Measurements from ENCODE around the gene RNU7-1.

RNU7-1 gene

DNA sequence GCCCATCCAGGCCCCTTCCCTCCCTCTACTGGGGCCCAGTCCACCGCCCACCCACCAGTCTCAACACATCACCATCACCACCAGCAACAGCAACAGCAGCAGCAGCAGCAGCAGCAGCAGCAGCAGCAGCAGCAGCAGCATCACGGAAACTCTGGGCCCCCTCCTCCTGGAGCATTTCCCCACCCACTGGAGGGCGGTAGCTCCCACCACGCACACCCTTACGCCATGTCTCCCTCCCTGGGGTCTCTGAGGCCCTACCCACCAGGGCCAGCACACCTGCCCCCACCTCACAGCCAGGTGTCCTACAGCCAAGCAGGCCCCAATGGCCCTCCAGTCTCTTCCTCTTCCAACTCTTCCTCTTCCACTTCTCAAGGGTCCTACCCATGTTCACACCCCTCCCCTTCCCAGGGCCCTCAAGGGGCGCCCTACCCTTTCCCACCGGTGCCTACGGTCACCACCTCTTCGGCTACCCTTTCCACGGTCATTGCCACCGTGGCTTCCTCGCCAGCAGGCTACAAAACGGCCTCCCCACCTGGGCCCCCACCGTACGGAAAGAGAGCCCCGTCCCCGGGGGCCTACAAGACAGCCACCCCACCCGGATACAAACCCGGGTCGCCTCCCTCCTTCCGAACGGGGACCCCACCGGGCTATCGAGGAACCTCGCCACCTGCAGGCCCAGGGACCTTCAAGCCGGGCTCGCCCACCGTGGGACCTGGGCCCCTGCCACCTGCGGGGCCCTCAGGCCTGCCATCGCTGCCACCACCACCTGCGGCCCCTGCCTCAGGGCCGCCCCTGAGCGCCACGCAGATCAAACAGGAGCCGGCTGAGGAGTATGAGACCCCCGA is 6.8 kb upstream of the RNU7-1 start:
- no peak for DNase-seq (ENCODE audit: low read depth in 2 of 3, low spot score in 2 of 3)

DNA sequence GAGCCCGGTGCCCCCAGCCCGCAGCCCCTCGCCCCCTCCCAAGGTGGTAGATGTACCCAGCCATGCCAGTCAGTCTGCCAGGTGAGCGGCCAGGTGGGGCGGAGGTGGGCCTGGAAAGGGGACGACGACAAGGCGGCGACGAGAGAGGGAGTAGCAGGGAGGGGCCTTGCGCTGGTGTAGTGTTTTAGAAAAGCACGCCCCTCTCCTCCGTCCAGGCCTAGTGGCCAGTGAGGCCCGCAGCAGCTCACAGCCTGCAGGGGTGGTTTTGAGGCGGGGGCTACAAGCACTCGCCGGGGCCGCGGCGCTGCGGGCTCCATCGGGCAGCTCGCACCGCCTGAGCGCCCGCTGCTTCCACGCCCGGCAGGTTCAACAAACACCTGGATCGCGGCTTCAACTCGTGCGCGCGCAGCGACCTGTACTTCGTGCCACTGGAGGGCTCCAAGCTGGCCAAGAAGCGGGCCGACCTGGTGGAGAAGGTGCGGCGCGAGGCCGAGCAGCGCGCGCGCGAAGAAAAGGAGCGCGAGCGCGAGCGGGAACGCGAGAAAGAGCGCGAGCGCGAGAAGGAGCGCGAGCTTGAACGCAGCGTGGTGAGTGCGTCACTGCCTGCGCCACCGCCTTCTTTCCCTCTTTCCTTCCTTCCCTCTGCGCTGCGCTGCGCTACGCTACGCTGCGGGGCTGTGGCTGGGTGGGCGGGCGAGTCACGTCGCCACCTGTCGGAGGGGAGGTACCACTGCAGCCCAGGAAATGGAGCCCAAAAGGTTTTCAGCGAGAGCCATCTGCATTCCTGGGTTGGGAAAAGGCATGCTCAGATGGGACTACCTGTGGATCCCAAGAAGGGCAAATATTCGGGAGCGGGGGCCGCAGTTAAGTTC is 5.9 kb upstream of the RNU7-1 start:
- peak in 2 of 3 experiments; percentile 82 to 83 for DNase-seq (ENCODE audit: low read depth in 2 of 3, low spot score in 2 of 3)

GRCh38 chr12:6938353-6939190 is 5.0 kb upstream of the RNU7-1 start:
- no peak for DNase-seq (ENCODE audit: low read depth in 2 of 3, low spot score in 2 of 3)

GRCh38 chr12:6939191-6939540 is 4.5 kb upstream of the RNU7-1 start:
- no peak for DNase-seq (ENCODE audit: low read depth in 2 of 3, low spot score in 2 of 3)

- DNase-seq (ENCODE audit: low read depth in 2 of 3, low spot score in 2 of 3): no peak
Measured at GRCh38 chr12:6941267-6941666, 2.3 kb upstream of the RNU7-1 start.

DNA sequence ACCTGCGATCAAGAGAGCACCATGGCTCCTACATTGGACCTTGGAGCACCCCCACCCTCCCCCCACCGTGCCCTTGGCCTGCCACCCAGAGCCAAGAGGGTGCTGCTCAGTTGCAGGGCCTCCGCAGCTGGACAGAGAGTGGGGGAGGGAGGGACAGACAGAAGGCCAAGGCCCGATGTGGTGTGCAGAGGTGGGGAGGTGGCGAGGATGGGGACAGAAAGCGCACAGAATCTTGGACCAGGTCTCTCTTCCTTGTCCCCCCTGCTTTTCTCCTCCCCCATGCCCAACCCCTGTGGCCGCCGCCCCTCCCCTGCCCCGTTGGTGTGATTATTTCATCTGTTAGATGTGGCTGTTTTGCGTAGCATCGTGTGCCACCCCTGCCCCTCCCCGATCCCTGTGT is 1.8 kb upstream of the RNU7-1 start:
- DNase-seq (ENCODE audit: low read depth in 2 of 3, low spot score in 2 of 3): no peak

DNA sequence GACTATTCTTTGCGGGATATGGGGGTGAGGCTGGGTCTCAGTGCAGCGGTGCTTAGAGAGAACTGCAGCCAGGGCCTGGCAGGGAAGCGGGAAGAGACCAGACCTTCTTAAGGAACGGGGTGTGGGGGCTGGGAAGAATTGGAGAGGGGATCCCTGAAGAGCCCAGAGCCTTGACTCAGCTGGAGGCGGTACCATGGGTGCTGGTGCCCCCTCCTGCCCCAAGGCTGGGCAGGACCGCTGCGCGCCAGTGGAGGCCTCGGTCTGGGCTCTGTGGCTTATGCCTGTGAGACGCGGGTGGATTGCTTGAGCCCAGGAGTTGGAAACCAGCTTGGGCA is 1.3 kb upstream of the RNU7-1 start:
- DNase-seq (ENCODE audit: low read depth in 2 of 3, low spot score in 2 of 3): no peak

DNA sequence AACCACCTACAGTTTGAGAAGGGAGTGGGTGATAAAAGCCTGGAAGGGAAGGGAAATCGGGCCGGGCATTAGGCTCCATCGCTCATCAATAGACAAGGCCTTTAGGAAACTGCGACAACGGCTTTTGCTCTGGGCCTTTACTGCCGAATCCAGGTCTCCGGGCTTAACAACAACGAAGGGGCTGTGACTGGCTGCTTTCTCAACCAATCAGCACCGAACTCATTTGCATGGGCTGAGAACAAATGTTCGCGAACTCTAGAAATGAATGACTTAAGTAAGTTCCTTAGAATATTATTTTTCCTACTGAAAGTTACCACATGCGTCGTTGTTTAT is 261 bp upstream of the RNU7-1 start:
- DNase-seq (ENCODE audit: low read depth in 2 of 3, low spot score in 2 of 3): no peak

- peak in 2 of 3 experiments; percentile 70 to 75 for DNase-seq (ENCODE audit: low read depth in 2 of 3, low spot score in 2 of 3)
Measured at GRCh38 chr12:6944381-6945186, 968 bp downstream of the RNU7-1 start.

- DNase-seq (ENCODE audit: low read depth in 2 of 3, low spot score in 2 of 3): no peak
Measured at GRCh38 chr12:6945613-6946012, 2.0 kb downstream of the RNU7-1 start.

DNA sequence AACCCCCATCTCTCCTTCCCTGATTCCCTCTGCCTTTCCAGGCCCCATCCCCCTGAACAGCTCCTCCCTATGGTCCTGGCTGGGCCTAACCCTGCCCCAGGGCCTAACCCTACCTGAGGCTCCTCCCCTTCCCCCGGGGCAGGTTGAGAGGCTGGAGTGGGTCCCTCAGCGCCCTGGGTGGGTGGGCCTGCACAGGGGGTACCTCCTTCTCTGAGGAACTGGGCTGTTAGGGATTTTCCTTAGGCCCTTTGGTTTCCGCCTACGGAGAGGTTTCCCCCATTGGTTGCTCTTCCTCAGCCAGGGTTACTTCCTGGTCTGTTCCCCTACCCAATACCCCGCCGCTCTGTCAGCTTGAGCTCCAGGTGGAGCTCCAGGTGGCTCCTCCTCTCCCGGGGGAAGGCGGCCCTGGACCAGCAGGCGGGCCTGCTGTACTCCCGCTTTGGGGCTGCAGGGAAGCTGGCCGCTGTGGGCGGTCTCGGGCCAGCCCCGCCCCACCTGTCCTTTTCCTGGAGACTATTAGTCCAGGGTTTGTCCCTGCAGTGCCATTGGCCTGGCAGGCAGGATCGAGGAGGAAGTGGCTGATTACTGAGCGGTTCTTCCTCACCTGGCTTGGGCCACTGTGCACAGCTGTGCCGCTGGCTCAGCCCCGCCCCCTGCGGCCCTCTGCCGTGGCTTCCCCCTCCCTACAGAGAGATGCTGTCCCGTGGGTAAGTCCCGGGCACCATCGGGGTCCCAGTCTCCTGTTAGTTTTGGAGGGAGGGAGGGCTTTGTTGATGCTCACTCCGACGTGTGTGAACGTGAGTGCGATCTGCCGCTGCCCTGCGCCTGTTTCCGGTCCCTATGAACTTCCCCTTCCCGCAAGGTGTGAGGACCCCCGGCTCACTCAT is 2.7 kb downstream of the RNU7-1 start:
- no peak for DNase-seq (ENCODE audit: low read depth in 2 of 3, low spot score in 2 of 3)

DNA sequence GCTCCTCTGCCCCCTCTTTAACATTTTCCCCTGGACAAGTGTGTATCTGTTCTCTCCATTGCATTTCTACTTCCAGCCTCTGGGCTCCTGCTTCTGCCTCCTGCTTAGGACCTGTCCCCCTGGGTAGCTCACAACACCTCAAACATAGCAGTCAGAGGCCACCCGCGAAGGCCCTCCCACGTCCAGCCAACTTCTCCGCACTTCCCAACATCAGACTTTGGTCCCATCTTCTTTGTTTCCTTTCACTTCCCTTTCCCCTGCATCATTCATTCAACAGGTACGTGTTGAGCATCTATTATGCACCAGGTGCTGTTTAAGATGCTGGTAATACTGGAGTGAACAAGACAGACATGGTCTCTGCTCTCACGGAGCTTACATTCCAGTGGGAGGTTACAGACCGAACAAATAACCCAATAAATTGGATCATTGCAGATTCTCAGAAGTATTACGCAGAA is 3.3 kb downstream of the RNU7-1 start:
- DNase-seq (ENCODE audit: low read depth in 2 of 3, low spot score in 2 of 3): no peak

DNA sequence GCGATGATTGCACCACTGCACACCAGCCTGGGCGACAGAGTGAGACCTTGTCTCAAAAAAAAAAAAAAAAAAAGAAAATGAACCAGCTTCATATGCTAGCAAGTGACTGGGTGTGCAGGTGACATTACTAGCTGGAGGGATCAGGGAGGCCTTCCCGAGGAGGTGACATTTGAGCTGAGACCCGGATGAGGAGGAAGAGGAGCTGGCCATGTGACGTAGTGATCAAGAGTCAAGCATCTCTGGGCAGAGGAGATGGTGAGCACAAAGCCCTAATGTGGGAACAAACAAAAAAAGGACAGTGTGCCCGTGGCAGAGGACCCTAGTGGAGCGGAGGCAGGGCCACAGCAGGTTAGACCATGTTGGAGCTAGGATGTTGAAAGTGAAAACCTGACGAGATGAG is 4.0 kb downstream of the RNU7-1 start:
- no peak for DNase-seq (ENCODE audit: low read depth in 2 of 3, low spot score in 2 of 3)

- no peak for DNase-seq (ENCODE audit: low read depth in 2 of 3, low spot score in 2 of 3)
Measured at GRCh38 chr12:6948873-6949594, 5.4 kb downstream of the RNU7-1 start.

GRCh38 chr12:6950401-6950801 is 6.8 kb downstream of the RNU7-1 start:
- DNase-seq (ENCODE audit: low read depth in 2 of 3, low spot score in 2 of 3): no peak

- DNase-seq (ENCODE audit: low read depth in 2 of 3, low spot score in 2 of 3): no peak
Measured at GRCh38 chr12:6950811-6951540, 7.4 kb downstream of the RNU7-1 start, which contains the start of gene PTPN6. Gene PTPN6, plus strand, starts transcription at chr12:6951356. Its CDS starts 157 bp downstream, at chr12:6951513.

- DNase-seq (ENCODE audit: low read depth in 2 of 3, low spot score in 2 of 3): no peak
Measured at GRCh38 chr12:6951551-6952120, 8.0 kb downstream of the RNU7-1 start.

All from activated CD8-positive, alpha-beta memory T cell treated with anti-CD3 and anti-CD28 coated beads for 48 hours (primary cell).